Measurements from ENCODE around the gene RUNDC3A.

DNA sequence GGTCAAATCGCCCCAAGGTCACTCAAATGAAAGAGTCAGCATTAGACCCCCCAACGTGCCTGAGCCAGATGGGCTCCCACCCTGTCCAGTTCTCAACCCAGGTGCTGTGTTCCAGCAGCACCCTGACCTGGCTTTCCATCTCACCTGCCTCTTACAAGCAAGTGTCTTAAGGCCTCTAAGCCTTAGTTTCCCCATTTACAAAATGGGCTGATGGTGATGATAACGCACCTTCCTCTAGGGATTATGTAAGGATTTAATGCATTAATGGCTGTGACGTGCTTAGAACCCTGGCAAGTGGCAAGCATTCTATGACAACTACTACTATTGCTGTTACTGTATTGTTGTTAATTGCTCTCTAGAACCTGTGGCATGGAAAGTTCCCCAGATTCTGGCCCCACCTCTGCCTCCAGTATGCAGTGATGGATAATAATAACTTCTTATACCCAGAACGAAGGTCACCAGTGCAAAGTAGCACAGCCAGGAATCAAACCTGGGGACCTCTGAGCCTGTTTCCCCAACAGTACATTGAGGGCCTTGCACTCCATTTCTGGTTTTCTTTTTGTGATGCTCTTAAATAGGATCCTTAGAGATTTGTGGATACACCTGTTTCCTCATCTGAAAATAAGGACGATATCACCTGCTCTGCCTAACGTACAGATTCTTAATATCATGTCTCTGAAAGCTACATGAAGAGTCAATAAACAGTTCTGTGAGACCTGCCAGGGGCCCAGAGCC is 19.5 kb downstream of the RUNDC3A start:
- TF ChIP-seq CTCF (IDR thresholded peaks at IDR 0.05) (no peak), POLR2A (IDR thresholded peaks at IDR 0.05) (no peak)
